HG03460 (cell line): ENCODE results near the gene RNF145.
A peak's percentile ranks its signal among the peaks of the same experiment; 100 is the strongest.

ENCODE experiments used
- ATAC-seq: cut with Tn5 transposase; IDR thresholded peaks from one replicate; pipeline ENCODE4 v1.9.1; 2021; ENCODE audit not compliant: unreplicated experiment

Gene RNF145

GRCh38 chr5:159198063-159199036, 11.0 kb downstream of the RNF145 start:
- peak; percentile 98 for ATAC-seq

- no peak for ATAC-seq
Observed at GRCh38 chr5:159195775-159196174, 13.6 kb downstream of the RNF145 start.

GRCh38 chr5:159190170-159190569, 19.2 kb downstream of the RNF145 start:
- ATAC-seq = no peak

GRCh38 chr5:159189310-159189709, 20.0 kb downstream of the RNF145 start:
- ATAC-seq = no peak

GRCh38 chr5:159187719-159188118, 21.6 kb downstream of the RNF145 start:
- ATAC-seq = no peak

- ATAC-seq = no peak
Observed at GRCh38 chr5:159186319-159186718, 23.0 kb downstream of the RNF145 start.

- ATAC-seq = no peak
Observed at GRCh38 chr5:159185773-159186172, 23.6 kb downstream of the RNF145 start.

GRCh38 chr5:159184858-159185381, 24.4 kb downstream of the RNF145 start:
- no peak for ATAC-seq

GRCh38 chr5:159184236-159184635, 25.1 kb downstream of the RNF145 start:
- no peak for ATAC-seq

- ATAC-seq = no peak
Observed at GRCh38 chr5:159183247-159183646, 26.1 kb downstream of the RNF145 start.

GRCh38 chr5:159182691-159183090, 26.7 kb downstream of the RNF145 start:
- no peak for ATAC-seq

- no peak for ATAC-seq
Observed at GRCh38 chr5:159181651-159182050, 27.7 kb downstream of the RNF145 start.

GRCh38 chr5:159181152-159181551, 28.2 kb downstream of the RNF145 start:
- ATAC-seq = peak; percentile 45

GRCh38 chr5:159179529-159180305, 29.6 kb downstream of the RNF145 start:
- ATAC-seq = no peak

- peak; percentile 64 for ATAC-seq
Observed at GRCh38 chr5:159178978-159179377, 30.4 kb downstream of the RNF145 start.

- no peak for ATAC-seq
Observed at GRCh38 chr5:159175547-159175946, 33.8 kb downstream of the RNF145 start.

GRCh38 chr5:159174511-159175168, 34.7 kb downstream of the RNF145 start:
- ATAC-seq = no peak

GRCh38 chr5:159171274-159171673, 38.1 kb downstream of the RNF145 start:
- ATAC-seq = no peak

- ATAC-seq = no peak
Observed at GRCh38 chr5:159170021-159170420, 39.3 kb downstream of the RNF145 start.

GRCh38 chr5:159166416-159166815, 42.9 kb downstream of the RNF145 start:
- ATAC-seq = no peak

GRCh38 chr5:159163701-159164046, 45.7 kb downstream of the RNF145 start:
- no peak for ATAC-seq
